ENCODE data around the gene EXOC6B.

DNA sequence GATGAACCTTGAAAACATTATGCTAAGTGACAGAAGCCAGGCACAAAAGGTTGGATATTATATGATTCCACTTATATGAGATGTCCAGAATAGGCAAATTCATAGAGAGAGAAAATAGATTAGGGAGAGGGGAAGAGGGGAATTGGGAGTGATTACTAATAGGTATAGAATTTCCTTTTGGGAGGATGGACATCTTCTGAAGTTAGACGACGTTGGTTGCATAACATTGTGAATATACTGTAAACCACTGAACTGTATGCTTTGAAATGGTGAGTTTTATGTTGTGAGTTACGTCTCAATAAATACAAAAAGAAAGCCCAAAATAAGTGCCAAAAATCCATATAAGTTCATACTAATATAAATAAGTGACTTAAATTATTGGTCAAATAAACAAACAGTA lies 659.6 kb downstream of the EXOC6B start:
- no peak for TF ChIP-seq CTCF (IDR thresholded peaks at IDR 0.05)
- TF ChIP-seq POLR2A (IDR thresholded peaks at IDR 0.05): no peak
- no peak for TF ChIP-seq POLR2AphosphoS5 (IDR thresholded peaks at IDR 0.05)
